ENCODE measurements around the gene TTC33.

TTC33 gene

DNA sequence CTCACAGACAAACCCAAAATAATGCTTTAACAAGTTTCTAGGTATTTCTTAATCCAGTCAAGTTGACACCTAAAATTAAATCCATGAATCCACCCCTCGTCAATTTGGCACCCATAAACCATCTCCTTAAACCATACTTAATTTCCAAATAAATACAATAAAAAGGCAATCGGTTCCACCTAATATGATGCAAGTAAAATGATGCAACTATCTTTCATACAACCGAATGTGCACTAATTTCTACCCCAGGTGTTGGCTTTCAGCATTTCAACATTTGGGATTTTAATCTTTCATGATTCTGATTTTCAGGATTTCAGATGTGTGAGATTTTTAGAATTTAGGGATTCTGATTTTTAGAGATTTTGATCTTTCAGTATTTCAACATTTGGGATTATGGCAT, 25.1 kb upstream of the TTC33 start:
- DNase-seq (ENCODE audit: low read depth in 4 of 4, low spot score in 1 of 4) = no peak

DNA sequence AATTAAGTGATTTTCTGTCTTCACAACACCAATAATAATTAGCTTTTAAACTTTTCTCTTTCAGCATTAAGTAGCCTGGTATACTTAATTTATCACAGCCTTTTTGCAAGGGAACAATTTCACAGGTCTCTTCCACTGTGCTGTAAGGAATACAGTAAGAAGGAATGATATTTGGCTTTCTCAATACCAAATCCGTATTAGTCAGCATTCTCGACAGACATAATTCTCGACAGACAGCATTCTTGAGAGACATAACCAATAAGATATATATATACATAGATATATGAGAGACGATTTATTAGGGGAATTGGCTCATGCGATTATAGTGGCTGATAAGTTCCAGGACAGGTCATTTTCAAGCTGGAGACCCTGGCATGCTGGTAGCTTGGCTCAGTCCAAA, 24.4 kb upstream of the TTC33 start:
- no peak for DNase-seq (ENCODE audit: low read depth in 4 of 4, low spot score in 1 of 4)

DNA sequence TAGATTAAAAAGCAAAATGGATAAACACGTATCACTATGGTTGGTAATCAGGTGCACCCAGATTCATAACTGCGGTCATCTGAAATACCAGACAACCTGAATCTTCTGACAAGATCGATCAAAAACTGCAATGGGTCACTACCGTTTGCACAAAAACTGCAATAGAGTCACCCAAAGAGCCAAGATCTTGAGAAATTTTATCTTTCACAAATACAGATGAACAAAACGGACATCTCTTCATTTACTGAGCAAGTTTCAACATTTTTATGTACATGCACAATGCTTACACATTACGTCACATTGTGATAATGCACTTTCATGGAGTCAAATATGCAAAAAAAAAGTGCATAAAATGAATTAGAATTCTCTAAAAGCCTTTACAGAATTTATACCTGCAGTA, 23.8 kb upstream of the TTC33 start:
- DNase-seq (ENCODE audit: low read depth in 4 of 4, low spot score in 1 of 4) = no peak

- no peak for DNase-seq (ENCODE audit: low read depth in 4 of 4, low spot score in 1 of 4)
These were observed 22.4 kb upstream of the TTC33 start for GRCh38 chr5:40778133-40778532.

- no peak for DNase-seq (ENCODE audit: low read depth in 4 of 4, low spot score in 1 of 4)
These were observed 20.9 kb upstream of the TTC33 start for GRCh38 chr5:40776658-40776977.

DNA sequence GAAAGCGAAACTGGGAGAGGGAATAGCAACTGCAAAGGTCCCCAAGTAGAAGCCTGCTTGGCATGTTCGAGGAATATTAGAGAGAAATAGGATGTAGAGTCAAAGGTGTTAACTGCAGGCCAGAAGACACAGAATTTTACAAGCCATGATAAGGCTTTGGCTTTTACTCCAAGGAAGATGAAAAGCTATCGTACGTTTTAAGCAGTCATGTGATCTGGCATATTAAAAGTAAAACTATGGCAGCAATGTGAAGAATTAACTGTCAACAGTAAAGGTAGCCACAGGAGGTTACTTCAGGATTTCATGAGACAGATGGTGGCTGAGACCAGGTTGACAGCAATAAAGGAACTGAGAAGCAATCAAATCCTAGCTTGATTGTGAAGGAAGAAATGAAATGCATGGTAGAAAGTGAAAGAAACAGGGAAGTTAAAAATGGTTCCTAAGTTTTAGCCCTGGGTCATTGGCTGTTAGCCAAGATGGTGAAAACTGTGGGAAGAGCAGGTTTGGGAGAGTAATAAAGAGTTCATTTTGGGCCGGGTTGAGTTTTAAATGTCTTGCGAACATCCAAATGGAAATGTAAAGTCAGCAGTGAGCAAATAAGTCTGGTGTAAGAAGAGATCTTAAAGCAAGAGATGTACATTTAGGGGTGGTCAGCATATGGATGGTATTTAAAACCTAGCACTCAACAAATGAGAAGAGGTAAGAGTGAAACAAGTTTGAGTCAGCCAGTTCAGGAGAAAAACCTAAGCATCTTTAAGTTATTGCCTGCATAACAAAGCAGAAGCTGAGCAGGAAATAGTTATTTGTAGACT, 20.3 kb upstream of the TTC33 start:
- no peak for DNase-seq (ENCODE audit: low read depth in 4 of 4, low spot score in 1 of 4)

- DNase-seq (ENCODE audit: low read depth in 4 of 4, low spot score in 1 of 4) = no peak
These were observed 19.5 kb upstream of the TTC33 start for GRCh38 chr5:40775085-40775845.

DNA sequence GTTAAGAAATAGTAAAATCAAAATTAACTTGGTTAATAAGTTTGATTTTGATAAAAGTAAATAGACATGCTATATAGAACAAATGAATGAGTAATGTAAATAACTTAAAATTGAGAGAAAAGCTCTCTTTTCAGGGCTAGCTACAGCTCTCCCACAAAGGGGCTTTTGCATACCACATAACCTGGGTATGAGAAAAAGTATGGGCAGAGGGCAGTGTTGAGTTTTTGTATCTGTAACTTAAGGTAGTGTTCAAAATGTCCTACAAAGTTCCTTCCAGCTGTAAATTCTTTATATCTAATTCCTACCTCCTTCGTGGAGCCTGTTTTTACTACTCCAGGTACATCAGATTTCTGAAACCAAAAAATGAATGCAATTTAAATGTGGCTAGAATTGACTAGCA, 18.9 kb upstream of the TTC33 start:
- no peak for DNase-seq (ENCODE audit: low read depth in 4 of 4, low spot score in 1 of 4)

GRCh38 chr5:40770764-40771163, 15.0 kb upstream of the TTC33 start:
- no peak for DNase-seq (ENCODE audit: low read depth in 4 of 4, low spot score in 1 of 4)

GRCh38 chr5:40762705-40763104, 6.9 kb upstream of the TTC33 start:
- DNase-seq (ENCODE audit: low read depth in 4 of 4, low spot score in 1 of 4) = no peak

- DNase-seq (ENCODE audit: low read depth in 4 of 4, low spot score in 1 of 4) = no peak
These were observed 1.6 kb upstream of the TTC33 start for GRCh38 chr5:40757400-40757799.

GRCh38 chr5:40755093-40755406, 711 bp downstream of the TTC33 start:
- DNase-seq (ENCODE audit: low read depth in 4 of 4, low spot score in 1 of 4) = peak; percentile 31 to 50 (median 38)

DNA sequence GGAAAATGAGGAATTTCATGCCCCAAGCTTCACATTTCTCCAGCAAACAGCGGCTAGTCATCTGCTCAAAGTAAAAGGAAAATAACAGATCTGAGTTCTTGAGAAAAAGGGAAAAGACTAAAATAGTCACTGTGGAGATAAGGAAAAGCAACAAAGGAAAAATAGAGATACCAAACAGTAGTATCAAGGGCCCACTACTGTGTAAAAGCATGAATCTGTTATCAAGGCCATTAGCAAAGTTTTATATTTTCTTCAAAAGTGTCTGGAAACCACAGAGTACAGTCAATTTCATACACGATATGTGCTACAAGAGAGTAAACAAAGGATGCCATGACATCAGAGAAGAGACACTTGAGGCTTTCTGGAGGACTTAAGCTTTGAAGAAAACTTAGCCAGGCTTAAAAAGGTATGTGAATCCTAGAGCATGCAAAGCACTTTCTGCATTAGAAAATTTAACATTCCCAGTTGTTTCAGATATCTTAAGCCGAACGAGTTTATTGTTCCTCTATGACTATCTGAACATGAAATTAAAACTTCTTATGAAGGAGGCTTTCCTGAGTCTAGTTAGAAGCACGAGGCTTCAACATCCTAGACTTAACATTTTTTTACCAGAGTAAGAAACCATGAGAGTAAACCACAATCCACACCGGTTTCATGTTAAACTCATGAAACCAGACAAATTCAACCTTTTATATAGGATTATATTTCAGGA, 1.2 kb downstream of the TTC33 start:
- no peak for DNase-seq (ENCODE audit: low read depth in 4 of 4, low spot score in 1 of 4)

DNA sequence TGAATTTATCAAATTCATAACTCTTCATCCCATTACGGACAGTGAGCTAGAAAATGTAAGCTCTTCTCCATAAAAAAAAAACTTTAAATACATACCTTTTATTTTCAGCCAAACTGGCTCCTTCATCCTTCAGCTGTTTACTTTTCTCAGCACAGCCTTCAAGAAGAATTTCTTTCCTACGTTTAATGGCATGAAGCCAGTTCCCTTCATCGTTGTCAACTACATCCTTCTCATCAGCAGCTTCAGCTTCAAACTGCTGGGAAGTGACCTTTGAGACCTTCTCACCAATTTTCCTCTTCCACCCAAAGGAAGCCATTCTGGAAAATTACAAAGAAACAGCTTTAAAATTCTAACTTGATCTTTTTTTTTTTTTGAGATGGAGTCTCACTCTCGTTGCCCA, 9.1 kb downstream of the TTC33 start:
- DNase-seq (ENCODE audit: low read depth in 4 of 4, low spot score in 1 of 4) = no peak

DNA sequence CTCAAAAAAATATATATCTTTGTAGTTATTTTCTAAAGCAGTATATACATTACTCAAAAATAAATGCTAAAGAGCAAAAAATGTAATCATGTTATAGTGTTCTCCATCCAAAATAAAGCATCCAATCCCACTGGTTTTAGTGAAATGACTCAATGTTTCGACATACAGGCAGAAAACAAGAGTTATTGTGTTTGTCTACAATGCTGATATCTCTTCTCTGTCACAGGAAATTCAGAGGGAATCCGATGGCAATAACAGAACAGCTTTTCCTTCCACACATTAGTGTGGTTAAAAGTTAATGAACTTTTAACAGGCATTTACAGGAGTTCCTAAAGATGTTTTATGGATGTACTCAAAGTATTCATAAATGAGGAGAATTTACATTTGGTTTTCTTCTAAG, 12.0 kb downstream of the TTC33 start:
- DNase-seq (ENCODE audit: low read depth in 4 of 4, low spot score in 1 of 4) = no peak

DNA sequence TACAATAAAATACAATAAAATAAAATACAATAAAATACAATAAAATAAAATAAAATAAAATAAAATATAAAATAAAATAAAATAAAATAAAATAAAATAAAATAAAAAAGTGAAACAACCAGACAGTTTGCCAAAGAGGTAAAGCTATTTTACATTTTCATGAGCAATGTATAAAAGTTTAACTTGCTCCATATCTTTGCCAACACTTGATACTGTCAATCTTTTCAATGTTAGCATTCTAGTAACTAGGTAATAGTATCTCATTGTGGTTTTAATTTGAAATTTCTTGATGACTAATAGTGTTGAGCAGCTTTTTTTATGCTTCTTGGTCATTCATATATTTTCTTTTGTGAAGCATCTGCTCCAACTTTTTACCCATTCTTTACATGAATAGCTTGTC, 17.3 kb downstream of the TTC33 start:
- DNase-seq (ENCODE audit: low read depth in 4 of 4, low spot score in 1 of 4) = no peak

GRCh38 chr5:40736103-40736875, 19.5 kb downstream of the TTC33 start:
- no peak for DNase-seq (ENCODE audit: low read depth in 4 of 4, low spot score in 1 of 4)

DNA sequence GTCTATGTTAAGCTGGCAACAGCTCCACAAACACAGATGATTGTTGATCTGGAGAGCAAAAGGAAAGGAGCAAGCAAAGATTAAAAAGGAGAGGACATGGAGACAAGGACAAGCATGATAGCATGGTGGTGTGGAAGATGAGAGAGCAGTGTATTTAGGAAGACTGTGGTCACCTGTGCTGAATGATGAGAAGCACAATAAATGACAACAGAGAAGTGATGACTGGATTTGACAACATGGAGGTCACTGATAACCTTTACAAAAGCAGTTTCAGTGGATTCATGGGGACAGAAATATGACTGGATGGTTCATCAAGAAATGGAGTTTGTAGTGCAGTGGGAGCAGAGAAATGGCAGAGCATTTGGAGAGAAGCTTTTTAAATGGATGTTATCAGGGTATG, 20.2 kb downstream of the TTC33 start:
- no peak for DNase-seq (ENCODE audit: low read depth in 4 of 4, low spot score in 1 of 4)

GRCh38 chr5:40734986-40735385, 20.8 kb downstream of the TTC33 start:
- DNase-seq (ENCODE audit: low read depth in 4 of 4, low spot score in 1 of 4) = no peak

GRCh38 chr5:40733879-40734563, 21.7 kb downstream of the TTC33 start:
- no peak for DNase-seq (ENCODE audit: low read depth in 4 of 4, low spot score in 1 of 4)

DNA sequence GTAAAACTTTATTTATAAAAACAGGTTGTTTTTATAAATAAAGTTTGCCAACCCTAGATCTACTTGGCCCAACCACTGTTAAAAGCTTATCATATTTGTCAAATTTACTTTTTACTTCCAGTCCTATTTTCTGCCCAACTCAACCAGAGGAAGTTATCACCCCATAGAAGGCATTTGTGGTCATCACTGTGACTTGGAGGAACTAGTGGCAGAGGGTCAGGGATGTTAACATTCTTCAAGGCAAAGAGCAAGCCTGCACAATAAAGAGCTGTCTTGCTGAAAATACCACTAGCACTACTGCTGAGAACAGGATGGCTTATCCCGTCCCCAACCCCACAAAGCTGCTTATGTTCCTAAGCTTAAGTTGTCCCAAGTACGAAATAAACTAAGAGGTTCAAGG, 22.3 kb downstream of the TTC33 start:
- no peak for DNase-seq (ENCODE audit: low read depth in 4 of 4, low spot score in 1 of 4)
